Tibial nerve (tissue), 3 donors: ENCODE measurements around the gene MDFI.

Experiments used
- POLR2A ChIP-seq, 2 donors: fragments of 450-650 bp; IDR thresholded peaks; one replicate each; pipeline ENCODE4 v1.6.1; 2017; ENCODE audit warnings: antibody characterized with exemption in 2 of 2, mild to moderate bottlenecking in 2 of 2, moderate library complexity in 2 of 2
- TF ChIP-seq, protein P1 (sequence below), 5 experiments: fragments of 200-600 bp in 3 of 5; fragments of 450-650 bp in 2 of 5; sonication (generic) in 3 of 5; IDR thresholded peaks; one replicate each; pipeline ENCODE4 v1.5.1; 2016 to 2019; ENCODE audit warnings: antibody characterized with exemption in 5 of 5, mild to moderate bottlenecking in 3 of 5, moderate library complexity in 2 of 5

DNA sequence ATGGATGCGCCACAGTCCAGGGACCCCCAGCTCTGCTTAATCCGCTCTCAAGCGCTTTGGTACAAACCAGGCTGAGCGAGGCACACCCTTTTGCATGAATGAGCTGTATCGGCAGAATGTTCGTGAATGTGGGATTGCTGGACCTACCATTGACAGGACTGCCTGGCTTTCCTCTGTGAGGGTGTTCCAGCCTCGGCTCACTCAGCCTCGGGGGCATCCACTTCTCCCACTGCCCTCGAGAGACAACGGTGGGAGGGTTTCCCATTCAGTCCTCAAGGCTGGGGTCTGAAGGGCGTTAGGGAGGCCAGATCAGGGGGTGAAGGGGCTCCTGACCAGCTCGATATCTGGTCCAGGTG lies 17.4 kb downstream of the MDFI start:
- TF ChIP-seq, protein P1, sequence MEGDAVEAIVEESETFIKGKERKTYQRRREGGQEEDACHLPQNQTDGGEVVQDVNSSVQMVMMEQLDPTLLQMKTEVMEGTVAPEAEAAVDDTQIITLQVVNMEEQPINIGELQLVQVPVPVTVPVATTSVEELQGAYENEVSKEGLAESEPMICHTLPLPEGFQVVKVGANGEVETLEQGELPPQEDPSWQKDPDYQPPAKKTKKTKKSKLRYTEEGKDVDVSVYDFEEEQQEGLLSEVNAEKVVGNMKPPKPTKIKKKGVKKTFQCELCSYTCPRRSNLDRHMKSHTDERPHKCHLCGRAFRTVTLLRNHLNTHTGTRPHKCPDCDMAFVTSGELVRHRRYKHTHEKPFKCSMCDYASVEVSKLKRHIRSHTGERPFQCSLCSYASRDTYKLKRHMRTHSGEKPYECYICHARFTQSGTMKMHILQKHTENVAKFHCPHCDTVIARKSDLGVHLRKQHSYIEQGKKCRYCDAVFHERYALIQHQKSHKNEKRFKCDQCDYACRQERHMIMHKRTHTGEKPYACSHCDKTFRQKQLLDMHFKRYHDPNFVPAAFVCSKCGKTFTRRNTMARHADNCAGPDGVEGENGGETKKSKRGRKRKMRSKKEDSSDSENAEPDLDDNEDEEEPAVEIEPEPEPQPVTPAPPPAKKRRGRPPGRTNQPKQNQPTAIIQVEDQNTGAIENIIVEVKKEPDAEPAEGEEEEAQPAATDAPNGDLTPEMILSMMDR (IDR thresholded peaks at IDR 0.05): no peak
- TF ChIP-seq POLR2A (IDR thresholded peaks at IDR 0.05): no peak
